NCI-H146 (cell line): ENCODE data around the gene MX2.

Source experiments
- DNase-seq: peaks from one replicate; lab custom pipeline; 2025; lab: John Stamatoyannopoulos, UW

MX2 gene

GRCh38 chr21:41337515-41337914 lies 24.3 kb upstream of the MX2 start:
- DNase-seq = no peak

GRCh38 chr21:41338455-41338854 lies 23.4 kb upstream of the MX2 start:
- no peak for DNase-seq

- no peak for DNase-seq
Observed at GRCh38 chr21:41342035-41342434, 19.8 kb upstream of the MX2 start.

DNA sequence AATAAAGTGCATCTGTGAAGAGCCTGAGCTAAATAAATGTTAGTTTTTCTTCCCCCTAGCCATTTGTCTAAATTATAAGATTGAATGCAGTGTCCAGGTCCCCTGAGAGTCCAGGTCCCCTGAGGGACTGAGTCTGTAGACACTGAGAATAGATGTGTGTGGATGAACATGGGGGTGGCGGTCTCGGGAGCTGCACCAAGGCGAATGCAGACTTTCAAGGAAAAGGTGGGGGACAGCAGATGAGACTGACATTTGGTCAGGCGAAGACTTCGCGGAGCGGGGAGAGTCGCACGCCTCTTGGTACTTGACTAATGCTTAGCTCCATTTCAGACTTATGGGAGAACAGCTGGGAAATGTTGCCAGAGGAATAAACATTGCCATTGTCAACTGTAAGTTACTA lies 17.7 kb upstream of the MX2 start:
- DNase-seq = no peak

- DNase-seq = no peak
Observed at GRCh38 chr21:41345356-41345755, 16.5 kb upstream of the MX2 start.

DNA sequence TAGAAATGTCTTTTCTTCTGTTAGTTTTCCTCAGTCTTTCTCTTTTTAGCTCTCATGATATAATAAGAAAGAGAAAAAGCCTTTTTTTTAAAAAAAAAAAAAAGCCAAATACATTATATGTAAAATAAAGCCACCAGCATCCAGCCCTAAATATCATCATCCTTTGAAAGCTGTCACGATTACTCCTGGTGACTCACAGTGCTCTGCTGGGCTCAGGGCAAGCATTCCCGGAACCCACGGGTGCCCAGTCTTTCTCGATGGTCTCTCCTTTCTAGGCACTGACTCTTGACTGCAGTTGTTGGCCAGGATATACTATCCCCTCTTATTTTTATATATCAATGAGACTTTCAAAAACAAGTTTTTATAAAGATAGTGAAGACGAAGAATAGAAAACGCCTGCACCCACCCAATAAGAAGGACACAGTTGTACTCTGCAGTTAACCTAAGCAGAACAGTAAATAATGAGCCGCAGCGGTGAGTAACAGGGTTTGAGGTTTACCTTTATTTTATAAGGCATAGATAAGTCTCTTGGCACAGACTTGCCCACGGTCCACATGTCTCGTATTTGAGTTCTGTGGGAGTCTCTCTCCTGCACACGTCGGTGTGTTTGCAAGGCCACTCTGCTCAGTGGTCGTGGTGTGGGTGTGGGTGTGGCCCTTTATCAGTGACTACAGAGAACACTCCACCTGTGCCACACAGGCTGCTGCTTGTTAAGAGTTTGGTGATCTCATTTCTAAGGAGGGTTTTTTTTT lies 15.7 kb upstream of the MX2 start:
- DNase-seq = no peak

DNA sequence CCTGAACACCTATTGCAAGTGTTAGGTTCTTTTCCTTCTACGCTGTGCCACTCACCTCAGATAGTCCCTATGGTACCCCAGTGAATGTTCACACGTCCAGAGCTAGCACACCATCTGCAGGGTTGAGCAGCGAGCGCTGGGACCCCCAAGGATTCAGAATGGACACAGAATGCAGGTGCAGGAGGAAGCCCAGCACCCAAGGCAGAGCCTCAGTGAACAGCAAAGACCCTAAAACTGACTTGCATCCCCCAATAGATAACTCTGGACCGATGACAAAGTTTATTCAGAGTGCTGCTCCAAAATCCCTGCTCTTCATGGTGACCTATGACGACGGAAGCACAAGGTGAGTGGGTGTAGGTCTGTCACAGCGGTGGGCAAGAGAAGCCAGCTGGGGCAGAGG lies 15.1 kb upstream of the MX2 start:
- DNase-seq = no peak

DNA sequence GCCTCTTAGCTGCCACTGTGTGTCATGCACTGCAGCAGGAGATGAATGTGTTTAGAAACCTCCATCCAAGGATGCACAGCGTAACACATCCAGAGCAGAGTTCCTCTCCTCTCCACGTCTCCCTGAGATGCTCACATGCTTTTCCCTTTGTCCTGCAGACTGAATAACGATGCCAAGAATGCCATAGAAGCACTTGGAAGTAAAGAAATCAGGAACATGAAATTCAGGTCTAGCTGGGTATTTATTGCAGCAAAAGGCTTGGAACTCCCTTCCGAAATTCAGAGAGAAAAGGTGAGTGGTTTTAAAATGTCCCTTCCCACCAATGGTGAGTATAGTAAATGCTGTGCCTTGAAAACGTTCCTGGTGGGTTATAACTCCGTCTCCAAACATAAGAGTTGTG lies 13.4 kb upstream of the MX2 start:
- no peak for DNase-seq

- DNase-seq = no peak
Observed at GRCh38 chr21:41349126-41349525, 12.7 kb upstream of the MX2 start.

DNA sequence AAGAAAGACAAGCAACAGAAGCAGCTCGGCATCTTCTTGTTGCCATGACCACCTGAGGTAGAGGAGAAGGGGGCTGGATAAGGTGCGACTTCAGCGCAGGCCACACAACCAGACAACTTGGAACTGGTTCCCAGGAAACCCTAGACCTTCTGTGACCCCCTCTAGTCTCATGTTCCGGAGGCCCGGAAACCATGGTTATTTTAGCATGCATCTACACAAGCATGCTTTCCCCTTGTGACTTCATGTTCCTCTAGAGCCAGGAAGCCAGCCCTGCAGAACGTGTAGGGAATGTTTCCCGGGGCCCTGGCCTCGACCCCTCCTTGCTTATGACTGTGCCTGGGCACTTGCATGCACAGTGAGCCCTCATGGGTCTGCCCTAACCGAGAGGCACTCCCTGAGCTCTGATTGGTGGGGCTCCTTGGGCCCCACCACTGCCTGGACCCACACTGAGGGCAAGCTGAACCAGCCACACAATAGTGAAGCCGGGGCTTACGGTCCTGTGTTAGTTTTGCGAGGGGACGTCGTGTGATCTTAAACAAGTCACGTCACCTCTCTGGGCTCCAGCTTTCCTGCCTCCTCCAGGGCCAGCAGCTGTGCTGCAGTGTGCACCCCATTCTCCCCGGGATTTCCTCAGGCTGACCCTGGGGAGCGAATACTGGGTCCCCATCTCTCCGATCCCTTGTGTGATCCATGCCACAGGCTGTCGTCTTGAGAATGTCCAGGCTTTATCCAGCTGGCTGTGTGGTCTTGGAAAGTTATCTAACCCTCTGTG lies 12.0 kb upstream of the MX2 start:
- DNase-seq = no peak

- no peak for DNase-seq
Observed at GRCh38 chr21:41350436-41351155, 11.2 kb upstream of the MX2 start.

DNA sequence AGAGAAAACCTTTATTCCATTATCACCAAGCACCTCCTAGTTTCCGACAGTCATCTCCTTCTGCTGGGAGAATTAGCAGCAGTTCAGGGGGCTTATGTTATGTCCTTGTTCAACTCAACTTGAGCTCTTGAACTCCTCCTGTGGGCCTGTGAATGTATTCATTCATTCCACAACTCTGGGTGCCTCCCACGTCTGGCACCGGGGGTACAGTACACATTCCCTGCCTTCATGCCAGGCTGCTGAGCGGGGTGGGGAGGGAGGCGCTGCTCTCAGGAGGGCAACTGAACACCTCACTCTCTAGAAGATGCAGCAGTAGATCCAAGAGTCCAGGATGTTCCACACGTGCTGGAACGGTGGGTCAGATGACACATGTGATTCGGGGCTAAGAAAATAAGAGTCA lies 4.3 kb upstream of the MX2 start:
- DNase-seq = no peak

GRCh38 chr21:41358193-41359166 lies 3.3 kb upstream of the MX2 start:
- no peak for DNase-seq

GRCh38 chr21:41359286-41359685 lies 2.5 kb upstream of the MX2 start:
- no peak for DNase-seq

DNA sequence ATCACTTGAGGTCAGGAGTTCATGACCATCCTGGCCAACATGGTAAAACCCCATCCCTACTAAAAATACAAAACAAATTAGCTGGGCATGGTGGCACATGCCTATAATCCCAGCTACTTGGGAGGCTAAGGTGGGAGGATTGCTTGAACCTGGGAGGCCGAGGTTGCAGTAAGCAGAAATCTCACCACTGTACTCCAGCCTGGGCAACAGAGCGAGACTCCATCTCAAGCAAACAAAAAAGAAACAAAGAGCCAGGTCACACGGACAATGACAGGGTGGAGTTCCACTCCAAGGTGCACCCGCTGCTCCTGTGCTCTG lies 2.1 kb upstream of the MX2 start:
- peak; percentile 32 for DNase-seq

DNA sequence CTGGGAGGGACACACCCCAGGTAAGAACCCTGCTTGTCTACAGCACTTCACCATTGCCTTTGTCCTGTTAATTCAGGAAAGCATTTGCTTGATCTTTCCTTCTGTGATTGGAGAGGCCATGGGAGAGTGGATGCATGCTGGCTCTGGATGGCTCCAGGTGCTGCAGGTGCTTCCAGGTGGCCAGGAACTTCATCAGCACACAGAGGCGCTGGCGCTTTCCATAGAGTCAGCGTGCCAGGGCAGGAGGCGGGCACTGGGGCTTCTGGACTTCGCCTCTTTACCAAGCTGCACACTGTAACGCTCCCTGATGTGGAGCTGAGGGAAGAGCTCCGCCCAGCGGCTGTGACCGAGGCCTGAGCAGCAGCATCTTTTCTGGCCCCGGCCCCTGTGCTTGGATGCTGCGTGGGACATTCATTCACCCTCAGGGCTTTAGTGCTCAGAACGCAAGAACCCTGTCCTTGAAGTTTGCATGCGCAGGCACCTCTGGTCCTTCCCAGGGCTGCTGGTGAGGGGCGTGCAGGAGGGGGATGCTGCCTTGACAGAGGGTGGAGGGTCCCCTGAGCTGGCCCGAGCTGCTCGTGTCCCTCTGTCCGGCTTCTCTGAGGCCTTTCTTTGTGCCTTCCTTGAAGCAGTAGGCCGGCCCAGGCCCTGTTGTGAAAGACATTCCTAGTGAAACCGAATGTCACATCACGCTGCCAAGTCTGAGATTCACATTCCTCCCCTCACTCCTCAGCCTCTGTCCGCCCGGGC lies 1.6 kb upstream of the MX2 start:
- peak; percentile 32 for DNase-seq

- DNase-seq = no peak
Observed at GRCh38 chr21:41361053-41361785, 608 bp upstream of the MX2 start.

DNA sequence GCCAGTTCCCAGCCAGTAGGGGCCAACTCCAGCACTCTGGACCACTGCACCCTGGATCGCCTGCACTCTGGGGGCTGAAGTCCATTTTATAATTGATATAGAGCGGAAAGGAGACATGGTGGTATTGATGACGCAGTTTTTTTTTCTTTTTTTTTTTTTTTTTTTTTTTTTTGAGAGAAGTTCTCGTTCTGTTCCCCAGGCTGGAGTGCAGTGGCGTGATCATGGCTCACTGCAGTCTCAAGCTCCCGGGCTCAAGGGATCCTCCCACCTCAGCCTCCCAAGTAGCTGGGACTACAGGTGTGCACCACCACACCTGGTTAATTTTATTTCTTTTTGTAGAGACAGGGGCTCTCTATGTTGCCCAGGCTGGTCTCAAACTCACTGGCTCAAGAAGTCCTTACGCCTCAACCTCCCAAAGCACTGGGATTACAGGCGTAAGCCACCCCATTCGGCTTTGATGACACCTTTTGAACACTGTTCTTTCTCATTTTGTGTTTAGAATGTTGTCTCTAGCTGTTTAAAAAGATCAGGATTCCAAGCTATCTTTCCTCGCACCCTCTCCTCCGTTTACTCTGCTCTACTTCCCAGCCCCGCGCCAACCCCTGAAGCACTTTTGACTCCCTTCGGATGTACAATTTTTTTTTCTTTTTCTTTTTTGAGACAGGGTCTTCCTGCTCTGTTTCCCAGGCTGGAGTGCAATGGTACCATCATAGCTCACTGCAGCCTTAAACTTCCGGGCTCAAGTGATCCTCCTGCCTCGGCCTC lies 960 bp downstream of the MX2 start:
- DNase-seq = no peak

DNA sequence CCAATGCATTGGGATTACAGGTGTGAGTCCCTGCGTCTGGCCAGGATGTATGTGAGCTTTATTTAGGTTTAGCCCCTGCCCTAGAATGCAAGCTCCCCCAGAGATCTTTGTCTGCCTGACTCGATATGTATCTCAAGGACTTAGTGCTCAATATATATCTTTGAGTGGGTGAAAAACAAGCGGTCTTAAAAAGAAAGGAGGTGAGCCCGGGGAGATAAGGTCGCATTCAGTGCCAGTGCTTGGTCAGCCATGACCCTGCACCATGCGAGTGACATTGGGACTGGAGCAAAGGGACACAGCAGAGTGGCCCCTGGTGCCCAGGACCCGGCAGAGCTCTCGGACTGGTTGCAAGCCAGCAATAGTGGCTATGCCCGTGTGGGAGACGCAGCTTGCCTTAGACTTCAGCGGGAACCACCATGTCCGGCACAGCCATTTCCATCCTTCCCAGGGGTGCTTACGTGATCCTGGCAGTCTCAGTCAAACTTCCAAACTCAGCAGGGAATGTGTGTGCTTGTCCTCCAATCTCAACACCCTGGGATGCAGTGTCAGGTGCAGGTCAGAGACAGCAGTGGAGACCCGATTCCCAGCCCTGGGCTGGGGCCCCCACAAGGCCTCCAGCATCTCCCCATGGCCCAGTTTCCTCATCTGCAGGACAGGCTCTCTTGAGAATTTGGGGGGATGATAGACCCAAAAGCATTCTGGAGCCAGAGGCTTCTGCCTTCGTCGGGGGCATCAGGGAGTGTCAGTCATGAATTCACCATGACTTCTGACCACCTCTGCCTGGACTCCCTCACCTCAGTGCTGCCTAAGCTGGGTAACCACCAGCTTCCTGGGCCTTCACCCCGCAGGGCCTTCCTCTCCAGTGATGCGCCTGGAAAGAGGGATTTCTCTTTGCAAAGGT lies 1.8 kb downstream of the MX2 start:
- no peak for DNase-seq
